Transverse colon (tissue), 3 donors: Measurements from ENCODE around the gene MIER2.

Experiments used
- EP300 ChIP-seq: sonication (generic); formaldehyde crosslinking; IDR thresholded peaks from one replicate; pipeline ENCODE4 v1.6.1; 2017; ENCODE audit warnings: antibody characterized with exemption, low read depth
- POLR2A ChIP-seq: fragments of 450-650 bp; IDR thresholded peaks from one replicate; pipeline ENCODE4 v1.6.1; 2016; ENCODE audit warnings: antibody characterized with exemption, mild to moderate bottlenecking, moderate library complexity
- TF ChIP-seq, protein P1 (sequence below), 5 experiments: fragments of 200-600 bp in 3 of 5; fragments of 450-650 bp in 2 of 5; sonication (generic) in 3 of 5; IDR thresholded peaks; 1 replicate in 2 of 5; 2 replicates in 3 of 5; pipeline ENCODE4 v1.5.1; 2016 to 2017; ENCODE audit warnings: antibody characterized with exemption in 5 of 5, inconsistent platforms in 3 of 5, mild to moderate bottlenecking in 2 of 5, moderate library complexity in 1 of 5

DNA sequence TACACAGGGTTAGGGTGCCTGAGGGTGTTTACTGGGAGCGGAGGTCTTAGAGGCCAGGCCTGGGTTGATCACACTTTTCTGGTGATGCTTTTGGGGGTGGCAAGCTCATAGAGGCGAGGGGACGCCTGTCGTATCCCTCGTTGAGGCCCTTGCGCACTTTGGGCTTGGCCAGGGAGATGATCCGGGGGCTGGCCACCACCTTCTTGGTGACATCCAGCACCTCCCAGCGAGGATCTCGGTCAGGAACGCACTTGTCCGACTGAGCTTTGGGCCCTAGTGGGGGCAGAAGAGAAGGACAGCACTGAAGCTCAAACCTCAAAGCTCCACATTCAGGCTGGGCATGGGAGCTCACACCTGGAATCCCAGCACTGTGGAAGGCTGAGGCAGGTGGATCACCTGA lies 17.6 kb upstream of the MIER2 start:
- TF ChIP-seq, protein P1, sequence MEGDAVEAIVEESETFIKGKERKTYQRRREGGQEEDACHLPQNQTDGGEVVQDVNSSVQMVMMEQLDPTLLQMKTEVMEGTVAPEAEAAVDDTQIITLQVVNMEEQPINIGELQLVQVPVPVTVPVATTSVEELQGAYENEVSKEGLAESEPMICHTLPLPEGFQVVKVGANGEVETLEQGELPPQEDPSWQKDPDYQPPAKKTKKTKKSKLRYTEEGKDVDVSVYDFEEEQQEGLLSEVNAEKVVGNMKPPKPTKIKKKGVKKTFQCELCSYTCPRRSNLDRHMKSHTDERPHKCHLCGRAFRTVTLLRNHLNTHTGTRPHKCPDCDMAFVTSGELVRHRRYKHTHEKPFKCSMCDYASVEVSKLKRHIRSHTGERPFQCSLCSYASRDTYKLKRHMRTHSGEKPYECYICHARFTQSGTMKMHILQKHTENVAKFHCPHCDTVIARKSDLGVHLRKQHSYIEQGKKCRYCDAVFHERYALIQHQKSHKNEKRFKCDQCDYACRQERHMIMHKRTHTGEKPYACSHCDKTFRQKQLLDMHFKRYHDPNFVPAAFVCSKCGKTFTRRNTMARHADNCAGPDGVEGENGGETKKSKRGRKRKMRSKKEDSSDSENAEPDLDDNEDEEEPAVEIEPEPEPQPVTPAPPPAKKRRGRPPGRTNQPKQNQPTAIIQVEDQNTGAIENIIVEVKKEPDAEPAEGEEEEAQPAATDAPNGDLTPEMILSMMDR (IDR thresholded peaks at IDR 0.05), result no peak
- TF ChIP-seq POLR2A (no peak), EP300 (no peak)
